GM21367 (cell line): ENCODE results near the gene SORCS3.
A peak's percentile ranks its signal among the peaks of the same experiment; 100 is the strongest.

Experiments
- ATAC-seq: cut with Tn5 transposase; IDR thresholded peaks from one replicate; pipeline ENCODE4 v1.9.1; 2021; ENCODE audit not compliant: unreplicated experiment

Gene SORCS3

GRCh38 chr10:104641187-104641936 is at the start of gene SORCS3:
TSS of gene SORCS3 (plus strand) at chr10:104641290.
- ATAC-seq: no peak

- no peak for ATAC-seq
Measured at GRCh38 chr10:104591441-104591840, 49.6 kb upstream of the SORCS3 start.

- ATAC-seq: no peak
Measured at GRCh38 chr10:104601166-104601565, 39.9 kb upstream of the SORCS3 start.

GRCh38 chr10:104608091-104608828 is 32.8 kb upstream of the SORCS3 start:
- no peak for ATAC-seq

GRCh38 chr10:104612571-104613205 is 28.4 kb upstream of the SORCS3 start:
- ATAC-seq: no peak

- ATAC-seq: no peak
Measured at GRCh38 chr10:104613406-104613805, 27.7 kb upstream of the SORCS3 start.

GRCh38 chr10:104614245-104614831 is 26.8 kb upstream of the SORCS3 start:
- ATAC-seq: peak; percentile 78

- ATAC-seq: no peak
Measured at GRCh38 chr10:104615136-104615535, 26.0 kb upstream of the SORCS3 start.

GRCh38 chr10:104617831-104618230 is 23.3 kb upstream of the SORCS3 start:
- no peak for ATAC-seq

- no peak for ATAC-seq
Measured at GRCh38 chr10:104622175-104622574, 18.9 kb upstream of the SORCS3 start.

- ATAC-seq: no peak
Measured at GRCh38 chr10:104622598-104623209, 18.4 kb upstream of the SORCS3 start.

GRCh38 chr10:104630731-104631130 is 10.4 kb upstream of the SORCS3 start:
- no peak for ATAC-seq

GRCh38 chr10:104631946-104632345 is 9.1 kb upstream of the SORCS3 start:
- ATAC-seq: no peak

GRCh38 chr10:104638861-104639589 is 2.1 kb upstream of the SORCS3 start:
- no peak for ATAC-seq

- ATAC-seq: no peak
Measured at GRCh38 chr10:104639590-104640338, 1.3 kb upstream of the SORCS3 start.

GRCh38 chr10:104640339-104641186 is 527 bp upstream of the SORCS3 start:
- ATAC-seq: no peak

GRCh38 chr10:104641937-104642657 is 1.0 kb downstream of the SORCS3 start:
- no peak for ATAC-seq

GRCh38 chr10:104642658-104643302 is 1.7 kb downstream of the SORCS3 start:
- no peak for ATAC-seq
